A549 (cell line): Measurements from ENCODE around the gene CARNS1. TPM values are rescaled to one million over a fixed set of nuclear protein-coding genes. Genes with fewer than 3 reads are reported as not detected.
A peak's percentile ranks its signal among the peaks of the same experiment; 100 is the strongest.

Experiments
- ATAC-seq, 2 experiments: fragments of 200-7000 bp in 1 of 2; fragments of >200 bp in 1 of 2; cut with Nextera tagmentation in 1 of 2; cut with Tn5 transposase in 1 of 2; 3 replicates each; pipeline versions ENCODE4 v1.8.0 to v1.9.1; 2018 to 2020; ENCODE audit warnings: mild to moderate bottlenecking in 1 of 2, moderate library complexity in 1 of 2
- CTCF ChIA-PET: fragments of 300-600 bp; sonication (Branson Sonifier 250); formaldehyde crosslinking; extraction: SDS; loops from one replicate; lab custom pipeline; 2021; ENCODE audit warnings: antibody characterized with exemption, inconsistent platforms; lab: Yijun Ruan, JAX
- POLR2A ChIA-PET: fragments of 350-600 bp; formaldehyde crosslinking; extraction: SDS; loops from one replicate; lab custom pipeline; 2021; ENCODE audit warnings: antibody characterized with exemption, inconsistent platforms; lab: Yijun Ruan, JAX
- DNase-seq, 2 experiments: peaks; one replicate each; pipeline versions ENCODE4 v3.0.0 to v3.0.0-alpha.2; 2011 to 2016; ENCODE audit warnings: low read depth in 1 of 2, low spot score in 1 of 2
- FAIRE-seq: peaks from 2 replicates; lab custom pipeline; 2011; peaks lifted over from hg19 to GRCh38; lab: Jason Lieb, UNC
- H3K27ac ChIP-seq, 2 experiments: fragments of >200 bp; sonication (Bioruptor Twin); formaldehyde crosslinking; 3 replicates each; pipeline ENCODE4 v1.5.1; 2016 to 2017
- H3K4me1 ChIP-seq: fragments of >200 bp; sonication (Bioruptor Twin); formaldehyde crosslinking; 3 replicates; pipeline ENCODE4 v1.6.1; 2016
- H3K4me2 ChIP-seq: fragments of >200 bp; sonication (Bioruptor Twin); formaldehyde crosslinking; 3 replicates; pipeline ENCODE4 v1.6.1; 2016
- H3K4me3 ChIP-seq: fragments of >200 bp; sonication (Bioruptor Twin); formaldehyde crosslinking; 3 replicates; pipeline ENCODE4 v1.5.1; 2016
- H3K9me3 ChIP-seq: fragments of >200 bp; sonication (Bioruptor Twin); formaldehyde crosslinking; 3 replicates; pipeline ENCODE4 v1.6.1; 2016
- BCL3 ChIP-seq: fragments of >200 bp; sonication (Bioruptor Twin); formaldehyde crosslinking; IDR thresholded peaks from 3 replicates; pipeline ENCODE4 v1.6.1; 2016
- CBX8 ChIP-seq: fragments of 200-600 bp; sonication (generic); IDR thresholded peaks from 2 replicates; pipeline ENCODE4 v1.6.1; 2016
- CHD2 ChIP-seq: fragments of 150-350 bp; IDR thresholded peaks from 2 replicates; pipeline ENCODE4 v1.6.1; 2014; ENCODE audit warnings: low read length; ENCODE audit not compliant: partially characterized antibody
- CHD4 ChIP-seq: fragments of 200-600 bp; sonication (generic); IDR thresholded peaks from 2 replicates; pipeline ENCODE4 v1.6.1; 2016; ENCODE audit warnings: antibody characterized with exemption, mild to moderate bottlenecking, borderline replicate concordance
- E2F6 ChIP-seq: IDR thresholded peaks from 2 replicates; pipeline ENCODE4 v1.6.1; 2012; ENCODE audit warnings: low read depth, borderline replicate concordance
- EP300 ChIP-seq, 2 experiments: fragments of >200 bp; sonication (Bioruptor Twin); formaldehyde crosslinking; IDR thresholded peaks; 2 replicates in 1 of 2; 3 replicates in 1 of 2; pipeline ENCODE4 v1.6.1; 2016 to 2017
- FOSB ChIP-seq: fragments of 250-450 bp; sonication (Bioruptor Pico); IDR thresholded peaks from 2 replicates; pipeline ENCODE4 v1.5.0; 2020; ENCODE audit warnings: mild to moderate bottlenecking, moderate library complexity
- FOSL2 ChIP-seq, 2 experiments: fragments of 450-650 bp in 1 of 2; fragments of >200 bp in 1 of 2; sonication (Bioruptor Twin) in 1 of 2; formaldehyde crosslinking; IDR thresholded peaks; 2 replicates each; pipeline versions ENCODE4 v1.5.0 to v1.6.1; 2016 to 2020; ENCODE audit warnings: mild to moderate bottlenecking in 1 of 2, moderate library complexity in 1 of 2
- FOXS1 ChIP-seq: fragments of 250-450 bp; sonication (Bioruptor Pico); IDR thresholded peaks from 2 replicates; pipeline ENCODE4 v1.5.0; 2020; ENCODE audit warnings: mild to moderate bottlenecking, moderate library complexity
- HOXA7 ChIP-seq: fragments of 250-450 bp; sonication (Bioruptor Pico); IDR thresholded peaks from 2 replicates; pipeline ENCODE4 v1.5.0; 2020; ENCODE audit warnings: mild to moderate bottlenecking, moderate library complexity
- HOXB13 ChIP-seq: fragments of 250-450 bp; sonication (Bioruptor Pico); IDR thresholded peaks from 2 replicates; pipeline ENCODE4 v1.5.0; 2020; ENCODE audit warnings: low read depth, mild to moderate bottlenecking, moderate library complexity
- HOXB5 ChIP-seq: fragments of 250-450 bp; sonication (Bioruptor Pico); IDR thresholded peaks from 2 replicates; pipeline ENCODE4 v1.5.0; 2020; ENCODE audit warnings: mild to moderate bottlenecking, moderate library complexity
- JUNB ChIP-seq: fragments of >200 bp; sonication (Bioruptor Twin); formaldehyde crosslinking; IDR thresholded peaks from 2 replicates; pipeline ENCODE4 v1.6.1; 2016
- NFE2L2 ChIP-seq: fragments of 150-350 bp; conservative IDR thresholded peaks from 2 replicates; pipeline ENCODE4 v1.6.1; 2014; ENCODE audit warnings: low read length
- PHF8 ChIP-seq: fragments of 200-600 bp; sonication (generic); IDR thresholded peaks from 2 replicates; pipeline ENCODE4 v1.6.1; 2016; ENCODE audit warnings: low read depth, mild to moderate bottlenecking, antibody characterized with exemption, moderate library complexity, borderline replicate concordance
- RAD21 ChIP-seq, 2 experiments: fragments of >200 bp in 1 of 2; sonication (Bioruptor Twin) in 1 of 2; formaldehyde crosslinking in 1 of 2; IDR thresholded peaks in 1 of 2; conservative IDR thresholded peaks in 1 of 2; 2 replicates in 1 of 2; 3 replicates in 1 of 2; pipeline ENCODE4 v1.6.1; 2012 to 2018; ENCODE audit warnings: inconsistent platforms in 1 of 2
- SMC3 ChIP-seq: fragments of >200 bp; sonication (Bioruptor Twin); formaldehyde crosslinking; IDR thresholded peaks from 3 replicates; pipeline ENCODE4 v1.6.1; 2018; ENCODE audit warnings: inconsistent platforms
- SREBF2 ChIP-seq: fragments of 450-650 bp; IDR thresholded peaks from 2 replicates; pipeline ENCODE4 v1.6.1; 2014; ENCODE audit warnings: mild to moderate bottlenecking, moderate library complexity
- TP53 ChIP-seq: fragments of 250-450 bp; sonication (Bioruptor Pico); IDR thresholded peaks from 2 replicates; pipeline ENCODE4 v1.5.0; 2021; ENCODE audit warnings: mild to moderate bottlenecking, moderate library complexity
- WGBS: methylation state at CpG from one replicate; pipeline ENCODE4 v1.1.6; 2017; ENCODE audit errors: missing lambda C conversion rate; 5-methylcytosine and 5-hydroxymethylcytosine counted together
- polyA plus RNA-seq, 4 experiments: library from polyadenylated mRNA; depleted of rRNA in 3 of 4; stranded (reverse); fragments of >200 nt; fragmentation: RNase III in 1 of 4; extraction: RNeasy Plus Mini Kit Qiagen cat#74134 plus additional on column Dnase treatment in 1 of 4; gene quantifications; 2 replicates in 3 of 4; 3 replicates in 1 of 4; pipeline ENCODE4 v1.2.3, GENCODE V29; 2011 to 2017
- TF ChIP-seq, protein P1 (sequence below): IDR thresholded peaks from 2 replicates; pipeline ENCODE4 v1.6.1; 2012
- TF ChIP-seq, protein P2 (sequence below): fragments of >200 bp; sonication (Bioruptor Twin); formaldehyde crosslinking; IDR thresholded peaks from 2 replicates; pipeline ENCODE4 v1.6.1; 2016
- TF ChIP-seq, protein P3 (sequence below): fragments of 250-450 bp; sonication (Bioruptor Pico); IDR thresholded peaks from 2 replicates; pipeline ENCODE4 v1.5.0; 2021; ENCODE audit warnings: mild to moderate bottlenecking, moderate library complexity, borderline replicate concordance

CARNS1 gene
- polyA plus RNA-seq, 2 of the 4 experiments (the other 2 are of a cell fraction): 0.08 to 0.10 TPM

GRCh38 chr11:67376063-67376820 is 39.2 kb upstream of the CARNS1 start:
- POLR2A ChIA-PET: interaction anchor here (1.0 to 9.3 kb wide), 3 partner anchors 16 to 26 kb away, joined by 3 to 172 read pairs (median 4); partner anchors contain the start of genes POLD4, PPP1CA and RAD9A

DNA sequence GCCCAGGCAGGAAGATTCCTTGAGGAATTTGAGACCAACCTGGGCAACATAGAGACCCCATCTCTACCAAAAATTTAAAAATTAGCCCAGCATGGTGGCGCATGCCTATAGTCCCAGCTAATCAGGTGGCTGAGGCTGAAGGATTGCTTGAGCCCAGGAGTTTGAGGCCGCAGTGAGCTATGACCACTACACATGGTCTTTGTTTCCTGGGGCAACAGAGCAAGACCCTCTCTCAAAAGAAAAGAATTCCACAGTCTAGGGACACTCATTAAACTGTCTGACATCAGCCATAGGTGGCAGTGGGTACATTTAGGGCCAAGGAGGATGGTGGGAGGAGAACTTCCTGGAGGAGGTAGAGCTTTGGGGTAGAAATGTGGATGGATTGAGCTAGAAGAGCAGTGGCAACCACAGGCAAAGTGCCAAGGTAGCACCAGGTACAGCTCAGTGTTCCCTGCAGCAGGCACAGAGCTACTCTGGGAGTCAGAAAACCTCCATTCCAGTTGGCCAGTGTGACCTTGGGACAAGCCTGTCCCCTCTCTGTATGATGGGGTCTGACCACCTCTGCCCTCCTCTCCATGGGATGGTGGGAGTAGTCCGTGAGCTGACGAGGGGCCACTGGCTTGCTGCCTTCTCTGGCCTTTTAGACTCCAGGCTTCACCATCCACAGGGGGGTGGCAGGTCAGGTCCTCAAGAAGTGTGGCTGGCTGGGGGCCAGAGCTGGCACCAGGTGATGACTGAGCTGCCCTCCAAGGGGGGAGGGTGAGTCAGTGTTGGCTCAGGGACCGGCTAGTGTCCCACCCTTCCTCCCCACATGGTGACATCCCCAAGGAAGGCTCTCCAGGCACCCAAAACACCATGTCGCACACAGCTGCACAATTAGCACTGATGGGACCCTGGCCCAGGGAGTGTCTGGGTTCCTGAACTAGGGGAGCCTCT is 38.3 kb upstream of the CARNS1 start:
- H3K4me1 ChIP-seq: peaks cover 77% of the 10 kb centered on the region
- ATAC-seq (no peak), FAIRE-seq (no peak), DNase-seq (peak in 1 of 2 experiments; percentile 60)
- TF ChIP-seq FOSL2 (IDR thresholded peaks at IDR 0.05) (0 out of 2 replicates have a peak, but pooled peaks have one; percentile 22), FOSL2 (CRISPR knock-in tag; IDR thresholded peaks at IDR 0.05) (peak; percentile 56), EP300 (IDR thresholded peaks at IDR 0.05) (peak in 1 of 2 experiments; percentile 17; a peak in 1 of 5 replicates), HOXB5 (CRISPR knock-in tag) (0 out of 2 replicates have a peak, but pooled peaks have one; percentile 29), HOXA7 (CRISPR knock-in tag) (0 out of 2 replicates have a peak, but pooled peaks have one; percentile 20), FOSB (CRISPR knock-in tag) (no peak), CBX8 (no peak), RAD21 (conservative IDR thresholded peaks at IDR 0.05 in 1 of 2, IDR thresholded peaks at IDR 0.05 in 1 of 2) (no peak), JUNB (peak; percentile 39; the same call in 1 of the 2 replicates), PHF8 (no peak)
- TF ChIP-seq, protein P1, sequence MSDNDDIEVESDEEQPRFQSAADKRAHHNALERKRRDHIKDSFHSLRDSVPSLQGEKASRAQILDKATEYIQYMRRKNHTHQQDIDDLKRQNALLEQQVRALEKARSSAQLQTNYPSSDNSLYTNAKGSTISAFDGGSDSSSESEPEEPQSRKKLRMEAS: peak; percentile 66; the same call in 1 of the 2 replicates
- ChIA-PET CTCF (interaction anchor here (1.1 to 46.2 kb wide), 6 partner anchors 15 to 114 kb away, joined by 6 to 1913 read pairs (median 112); partner anchors contain the start of genes POLD4, PPP1CA, RAD9A and TBC1D10C), POLR2A (interaction anchor here (1.0 to 9.3 kb wide), 3 partner anchors 15 to 25 kb away, joined by 3 to 172 read pairs (median 4); partner anchors contain the start of genes POLD4, PPP1CA and RAD9A)
- no peak overlapping the region for H3K4me3 ChIP-seq
- H3K9me3 ChIP-seq: no peaks in the 10 kb centered on the region
- WGBS: 52% methylated on average over 6 of the region's 6 CpGs
- peak overlapping the region; percentile 95 for H3K4me2 ChIP-seq
- peak overlapping the region; percentile 95 to 100 for H3K27ac ChIP-seq

More at GRCh38 chr11:67376063-67376820, 39.2 kb upstream of the CARNS1 start:
- WGBS: 33% methylated on average over 7 of the region's 7 CpGs
- ATAC-seq: no peak
- TF ChIP-seq E2F6: no peak
- 0 out of 2 replicates have a peak, but pooled peaks have one; percentile 45 for TF ChIP-seq HOXB13 (CRISPR knock-in tag)
- no peak for TF ChIP-seq BCL3
- TF ChIP-seq, all 56 proteins: peak for 1
- peak overlapping the region; percentile 95 to 100 for H3K27ac ChIP-seq
- peak overlapping the region; percentile 29 for H3K4me3 ChIP-seq
- no peaks in the 10 kb centered on the region for H3K9me3 ChIP-seq
- FAIRE-seq (no peak), DNase-seq (no peak)
- CTCF ChIA-PET: interaction anchor here (0.6 to 46.2 kb wide), 6 partner anchors 16 to 257 kb away, joined by 3 to 1913 read pairs (median 11); partner anchors contain the start of genes KDM2A, POLD4, PPP1CA and RAD9A
- peaks cover 73% of the 10 kb centered on the region for H3K4me1 ChIP-seq
- peak overlapping the region; percentile 95 for H3K4me2 ChIP-seq

DNA sequence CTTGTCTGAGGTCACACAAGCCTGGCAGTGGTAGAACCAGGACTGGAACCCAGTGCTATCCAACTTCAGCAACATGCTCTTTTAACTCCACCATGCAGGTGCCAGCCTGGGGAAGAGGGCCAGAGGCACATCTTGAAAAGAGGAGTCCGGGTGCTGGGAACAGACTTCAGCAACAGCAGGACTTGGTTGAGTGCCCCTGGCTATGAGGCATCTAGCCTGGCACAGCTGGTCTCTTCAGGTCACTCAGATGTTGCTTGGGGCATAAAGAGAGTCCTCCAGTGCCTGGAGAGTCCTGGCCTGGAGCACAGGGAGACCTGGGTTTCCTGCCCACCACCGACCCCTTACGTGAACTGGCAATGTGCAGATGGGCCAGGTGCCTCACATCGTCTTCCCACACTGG is 36.9 kb upstream of the CARNS1 start:
- DNase-seq (no peak), FAIRE-seq (no peak), ATAC-seq (no peak)
- H3K27ac ChIP-seq: peak overlapping the region; percentile 95 to 100
- H3K4me3 ChIP-seq: no peak overlapping the region
- ChIA-PET CTCF (interaction anchor here (1.3 to 46.2 kb wide), 5 partner anchors 3 to 200 kb away, joined by 3 to 1913 read pairs (median 626); partner anchors contain the start of genes CLCF1, POLD4, PPP1CA and RAD9A), POLR2A (interaction anchor here (0.6 to 7.7 kb wide), 4 partner anchors 8 to 33 kb away, joined by 9 to 129 read pairs (median 24); partner anchors contain the start of gene POLD4)
- WGBS: 78% methylated on average over 4 of the region's 4 CpGs
- no peaks in the 10 kb centered on the region for H3K9me3 ChIP-seq
- H3K4me1 ChIP-seq: peaks cover 85% of the 10 kb centered on the region
- H3K4me2 ChIP-seq: peak overlapping the region; percentile 95
- TF ChIP-seq RAD21 (conservative IDR thresholded peaks at IDR 0.05 in 1 of 2, IDR thresholded peaks at IDR 0.05 in 1 of 2) (no peak), NFE2L2 (no peak), SREBF2 (no peak), CHD2 (no peak), E2F6 (no peak), HOXB13 (CRISPR knock-in tag) (no peak), FOXS1 (CRISPR knock-in tag) (no peak), TP53 (CRISPR knock-in tag) (no peak), SMC3 (no peak), HOXA7 (CRISPR knock-in tag) (no peak), CHD4 (no peak), HOXB5 (CRISPR knock-in tag) (no peak)
- TF ChIP-seq, protein P2, sequence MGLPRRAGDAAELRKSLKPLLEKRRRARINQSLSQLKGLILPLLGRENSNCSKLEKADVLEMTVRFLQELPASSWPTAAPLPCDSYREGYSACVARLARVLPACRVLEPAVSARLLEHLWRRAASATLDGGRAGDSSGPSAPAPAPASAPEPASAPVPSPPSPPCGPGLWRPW: no peak
- TF ChIP-seq, protein P3, sequence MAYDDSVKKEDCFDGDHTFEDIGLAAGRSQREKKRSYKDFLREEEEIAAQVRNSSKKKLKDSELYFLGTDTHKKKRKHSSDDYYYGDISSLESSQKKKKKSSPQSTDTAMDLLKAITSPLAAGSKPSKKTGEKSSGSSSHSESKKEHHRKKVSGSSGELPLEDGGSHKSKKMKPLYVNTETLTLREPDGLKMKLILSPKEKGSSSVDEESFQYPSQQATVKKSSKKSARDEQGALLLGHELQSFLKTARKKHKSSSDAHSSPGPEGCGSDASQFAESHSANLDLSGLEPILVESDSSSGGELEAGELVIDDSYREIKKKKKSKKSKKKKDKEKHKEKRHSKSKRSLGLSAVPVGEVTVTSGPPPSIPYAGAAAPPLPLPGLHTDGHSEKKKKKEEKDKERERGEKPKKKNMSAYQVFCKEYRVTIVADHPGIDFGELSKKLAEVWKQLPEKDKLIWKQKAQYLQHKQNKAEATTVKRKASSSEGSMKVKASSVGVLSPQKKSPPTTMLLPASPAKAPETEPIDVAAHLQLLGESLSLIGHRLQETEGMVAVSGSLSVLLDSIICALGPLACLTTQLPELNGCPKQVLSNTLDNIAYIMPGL (CRISPR knock-in tag): no peak
